IPS-15b (cell line): ENCODE measurements around the gene MRC1.

Source experiments
- H3K27me3 ChIP-seq: one replicate; pipeline ENCODE4 v1.6.1; 2013; ENCODE audit warnings: low read length; ENCODE audit not compliant: control insufficient read depth, insufficient read depth
- H3K36me3 ChIP-seq: one replicate; pipeline ENCODE4 v1.6.1; 2013; ENCODE audit warnings: low read length; ENCODE audit not compliant: control insufficient read depth, insufficient read depth
- H3K4me1 ChIP-seq: one replicate; pipeline ENCODE4 v1.6.1; 2013; ENCODE audit warnings: mild to moderate bottlenecking, low read length; ENCODE audit not compliant: control insufficient read depth, insufficient read depth
- H3K4me3 ChIP-seq: one replicate; pipeline ENCODE4 v1.5.1; 2013; ENCODE audit warnings: low read depth, low read length
- H3K9ac ChIP-seq: one replicate; pipeline ENCODE4 v1.6.1; 2013; ENCODE audit warnings: low read depth, mild to moderate bottlenecking, low read length
- H3K9me3 ChIP-seq: one replicate; pipeline ENCODE4 v1.6.1; 2013; ENCODE audit warnings: mild to moderate bottlenecking, low read length; ENCODE audit not compliant: control insufficient read depth, insufficient read depth

Gene MRC1

DNA sequence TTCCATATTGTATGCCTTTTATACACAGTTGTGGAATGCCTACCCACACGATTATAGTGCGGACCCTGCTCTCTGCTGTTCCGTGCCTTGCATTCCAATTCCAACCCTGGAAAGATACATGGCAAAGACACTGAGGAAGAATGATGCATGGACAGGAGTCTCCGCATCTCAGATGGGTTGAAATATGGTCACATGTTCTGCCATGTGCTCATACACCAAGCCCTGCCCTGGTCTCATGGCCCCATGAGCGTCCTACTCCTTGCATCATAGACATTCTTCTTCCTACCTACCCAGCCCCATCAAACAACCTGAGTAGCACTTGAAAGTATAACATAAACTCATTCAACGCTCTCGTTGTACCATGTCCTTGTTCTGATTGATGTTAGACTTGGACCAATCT is 148.9 kb downstream of the MRC1 start:
- H3K4me1 ChIP-seq: no peaks in the 10 kb centered on the region
- H3K36me3 ChIP-seq: no peaks in the 10 kb centered on the region
- H3K27me3 ChIP-seq: no peaks in the 10 kb centered on the region
- H3K9ac ChIP-seq: no peak overlapping the region
- H3K9me3 ChIP-seq: no peaks in the 10 kb centered on the region
- H3K4me3 ChIP-seq: no peak overlapping the region

DNA sequence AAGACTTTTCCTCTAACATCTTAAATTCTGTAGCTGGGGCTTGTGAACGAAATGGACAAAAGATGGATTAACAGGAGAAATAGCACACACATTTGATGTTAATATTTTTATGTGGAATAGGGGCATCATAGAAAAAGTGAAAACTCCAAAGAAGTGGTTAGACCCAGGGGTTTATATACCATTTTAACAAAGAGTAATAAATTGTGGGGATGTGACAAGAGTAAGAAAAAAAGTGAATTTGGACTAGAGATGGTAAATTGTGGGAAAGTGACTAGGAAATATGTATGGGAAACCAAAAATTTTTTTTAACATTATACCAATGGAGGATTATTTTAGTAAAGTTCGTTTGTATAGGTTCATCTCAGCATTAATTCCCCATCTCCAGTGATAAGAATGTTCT is 150.7 kb downstream of the MRC1 start:
- no peaks in the 10 kb centered on the region for H3K9me3 ChIP-seq
- no peaks in the 10 kb centered on the region for H3K27me3 ChIP-seq
- H3K4me1 ChIP-seq: no peaks in the 10 kb centered on the region
- no peak overlapping the region for H3K9ac ChIP-seq
- no peak overlapping the region for H3K4me3 ChIP-seq
- no peaks in the 10 kb centered on the region for H3K36me3 ChIP-seq
